Esophagus squamous epithelium (tissue), 4 donors: ENCODE data around the gene OTOF.

Experiments used
- CTCF ChIP-seq, 6 experiments: fragments of 450-650 bp in 4 of 6; fragments of 200-600 bp in 2 of 6; sonication (generic) in 2 of 6; IDR thresholded peaks; one replicate each; pipeline ENCODE4 v1.5.1; 2016 to 2019; ENCODE audit warnings: antibody characterized with exemption in 6 of 6, mild to moderate bottlenecking in 4 of 6, moderate library complexity in 4 of 6
- POLR2A ChIP-seq, 4 donors: fragments of 450-650 bp; IDR thresholded peaks; one replicate each; pipeline ENCODE4 v1.6.1; 2017; ENCODE audit warnings: antibody characterized with exemption in 4 of 4, mild to moderate bottlenecking in 4 of 4, moderate library complexity in 3 of 4

DNA sequence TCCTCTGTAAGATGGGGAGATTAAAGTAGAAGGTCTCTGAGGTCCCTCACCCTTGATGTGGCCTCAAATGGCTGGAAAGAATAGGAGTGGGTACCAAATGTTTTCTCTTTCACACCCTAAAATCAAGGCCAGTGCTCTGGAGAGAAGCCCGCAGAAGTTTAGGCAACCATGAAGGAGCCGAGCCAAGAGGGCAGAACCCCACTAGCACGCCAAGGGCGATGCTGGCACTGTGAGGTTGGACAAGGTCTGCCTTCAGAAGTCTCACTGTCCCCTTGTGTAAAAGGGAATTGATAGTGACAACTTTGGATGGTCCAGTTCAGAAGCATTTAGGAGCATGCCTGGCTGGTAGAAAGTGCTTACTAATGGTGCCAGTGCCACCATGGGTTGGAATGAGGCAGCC is 16.3 kb upstream of the OTOF start:
- TF ChIP-seq CTCF (IDR thresholded peaks at IDR 0.05): no peak
- no peak for TF ChIP-seq POLR2A (IDR thresholded peaks at IDR 0.05)
